ENCODE data around the gene KRT71.

The KRT71 gene

GRCh38 chr12:52519387-52519703, 33.6 kb downstream of the KRT71 start:
- TF ChIP-seq CTCF (IDR thresholded peaks at IDR 0.05; ENCODE audit: control insufficient read depth, extremely low read depth, insufficient read depth) = no peak
- no peak overlapping the region for H3K4me3 ChIP-seq (ENCODE audit: low read depth, low read length)
- no peak for DNase-seq (ENCODE audit: low read depth)

- TF ChIP-seq CTCF (IDR thresholded peaks at IDR 0.05; ENCODE audit: control insufficient read depth, extremely low read depth, insufficient read depth) = no peak
- DNase-seq (ENCODE audit: low read depth) = no peak
- H3K4me3 ChIP-seq (ENCODE audit: low read depth, low read length) = no peak overlapping the region
Measured at GRCh38 chr12:52518574-52519386, 34.2 kb downstream of the KRT71 start.

- H3K4me3 ChIP-seq (ENCODE audit: low read depth, low read length) = no peak overlapping the region
- TF ChIP-seq CTCF (IDR thresholded peaks at IDR 0.05; ENCODE audit: control insufficient read depth, extremely low read depth, insufficient read depth) = no peak
- no peak for DNase-seq (ENCODE audit: low read depth)
Measured at GRCh38 chr12:52517888-52518287, 35.1 kb downstream of the KRT71 start.

- H3K4me3 ChIP-seq (ENCODE audit: low read depth, low read length) = no peak overlapping the region
- DNase-seq (ENCODE audit: low read depth) = no peak
- no peak for TF ChIP-seq CTCF (IDR thresholded peaks at IDR 0.05; ENCODE audit: control insufficient read depth, extremely low read depth, insufficient read depth)
Measured at GRCh38 chr12:52517005-52517835, 35.7 kb downstream of the KRT71 start.

GRCh38 chr12:52515927-52516831, 36.8 kb downstream of the KRT71 start:
- H3K4me3 ChIP-seq (ENCODE audit: low read depth, low read length) = no peak overlapping the region
- no peak for TF ChIP-seq CTCF (IDR thresholded peaks at IDR 0.05; ENCODE audit: control insufficient read depth, extremely low read depth, insufficient read depth)
- no peak for DNase-seq (ENCODE audit: low read depth)

- no peak for TF ChIP-seq CTCF (IDR thresholded peaks at IDR 0.05; ENCODE audit: control insufficient read depth, extremely low read depth, insufficient read depth)
- DNase-seq (ENCODE audit: low read depth) = no peak
- H3K4me3 ChIP-seq (ENCODE audit: low read depth, low read length) = no peak overlapping the region
Measured at GRCh38 chr12:52515319-52515646, 37.7 kb downstream of the KRT71 start.

Measured in LNCaP clone FGC (cell line).